ENCODE results near the gene DLGAP4. TPM values are rescaled to one million over a fixed set of nuclear protein-coding genes. Genes with fewer than 3 reads are reported as not detected.

The DLGAP4 gene
- total and polyA plus RNA-seq, 7 experiments from 2014 or later, result 15.0 to 40.2 (median 35.3) TPM

DNA sequence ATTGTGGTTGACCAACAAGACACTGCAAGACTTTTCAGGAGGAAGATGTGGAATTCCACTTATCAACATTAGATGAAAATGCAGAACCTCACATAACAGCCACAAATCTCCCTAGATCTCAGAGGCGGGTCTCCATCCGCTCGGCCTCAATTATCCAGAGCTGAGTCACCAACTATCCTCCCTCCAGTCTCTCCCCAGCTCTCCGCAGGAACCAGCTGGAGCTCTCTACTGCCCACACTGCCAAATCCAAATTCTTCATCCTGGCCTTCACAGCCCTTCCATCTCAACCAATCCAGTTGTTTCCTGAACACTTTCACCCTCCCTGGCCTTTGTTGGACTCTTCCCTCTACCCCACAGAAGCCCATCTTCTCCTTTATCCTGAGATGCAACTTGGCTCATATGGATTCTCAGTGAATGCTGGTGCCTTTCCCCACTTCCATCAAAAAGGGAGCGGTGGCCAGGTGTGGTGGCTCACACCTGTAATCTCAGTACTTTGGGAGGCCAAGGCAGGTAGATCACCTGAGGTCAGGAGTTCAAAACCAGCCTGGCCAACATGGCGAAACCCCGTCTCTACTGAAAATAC is 263.8 kb downstream of the DLGAP4 start:
- Histone ChIP-seq H3K4me3 (ENCODE audit: low read length) (no peak overlapping the region), H3K9me3 (ENCODE audit: control insufficient read depth in 2 of 3, low read length in 3 of 3) (no peaks in the 10 kb centered on the region), H3K36me3 (ENCODE audit: control insufficient read depth in 2 of 3, insufficient read depth in 3 of 3, low read length in 3 of 3) (peaks cover 0 to 6% (median 0%) of the 10 kb centered on the region in 3 experiments), H3K4me1 (ENCODE audit: control insufficient read depth in 2 of 2, insufficient read depth in 2 of 2, low read length in 2 of 2) (peaks cover 6 to 17% of the 10 kb centered on the region in 2 donors), H3K27ac (ENCODE audit: low read depth, low read length) (no peak overlapping the region), H3K27me3 (ENCODE audit: control insufficient read depth in 2 of 2, insufficient read depth in 2 of 2, low read length in 2 of 2) (no peaks in the 10 kb centered on the region)
- Mint-ChIP-seq H3K36me3 (peaks cover 0 to 5% (median under 1%) of the 10 kb centered on the region in 5 donors), H3K9me3 (peaks cover 0 to 6% (median 2%) of the 10 kb centered on the region in 11 donors), H3K27ac (peak overlapping the region; percentile 10 to 99 (median 72)), H3K4me3 (no peak overlapping the region), H3K4me1 (peaks cover 16 to 24% (median 22%) of the 10 kb centered on the region in 7 donors), H3K27me3 (no peaks in the 10 kb centered on the region)
- CTCF ChIA-PET, result no interaction called here
- DNase-seq (no peak), ATAC-seq (no peak)
- intact Hi-C loops (cut with micrococcal nuclease), result loop anchor here in 1 of 2 donors (10.0 kb wide), 1 partner anchor 1475 kb away; the partner anchor contains the start of gene TRPC4AP
- POLR2A ChIA-PET, result interaction anchor here (9.3 kb wide), 1 partner anchor 35 kb away, joined by 93 read pairs; the partner anchor contains the start of gene RAB5IF

DNA sequence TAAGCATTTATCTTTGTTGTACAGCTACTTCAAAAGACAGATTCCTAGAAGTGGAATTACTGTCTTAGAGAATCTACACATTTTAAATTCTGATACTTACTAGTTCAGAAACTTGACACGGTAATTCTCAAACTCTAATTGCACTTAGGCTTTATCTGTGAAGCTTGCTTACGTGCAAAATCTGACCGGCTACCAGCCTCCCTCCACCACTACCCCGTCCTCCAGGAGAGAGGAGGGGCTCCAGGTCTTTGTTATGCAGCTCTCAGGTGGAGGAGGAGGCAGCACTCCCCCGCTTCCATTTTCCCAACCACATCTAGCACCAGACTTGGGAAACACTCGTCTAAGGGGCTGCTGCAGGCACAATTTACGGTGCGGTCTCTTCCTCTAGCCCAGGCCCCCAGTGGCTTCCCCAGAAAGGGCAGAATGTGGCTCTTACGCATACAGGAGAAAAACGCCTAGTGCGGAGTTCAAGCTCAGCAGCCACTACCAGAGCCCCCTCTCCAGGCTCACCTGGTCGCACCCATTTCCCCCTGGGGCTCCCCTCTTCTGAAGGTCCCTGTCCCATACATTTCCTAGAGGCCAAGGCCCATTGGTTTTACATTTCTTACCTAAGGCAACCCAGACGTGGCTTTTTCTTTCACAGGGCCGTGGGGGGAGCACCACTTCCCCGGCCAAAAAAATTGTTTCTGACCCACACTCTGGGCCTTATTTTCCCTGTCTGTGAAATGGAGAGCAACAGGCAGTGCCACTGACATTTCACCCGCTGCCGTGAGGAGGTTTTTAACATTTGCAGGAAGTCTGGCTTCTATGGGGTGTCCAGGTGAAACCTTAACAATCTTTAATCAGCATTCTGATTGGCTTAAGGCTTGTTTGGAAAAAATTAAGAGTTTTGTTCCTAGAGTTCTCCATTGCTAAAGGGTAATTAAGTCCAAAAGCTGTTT is 265.7 kb downstream of the DLGAP4 start:
- ChIA-PET CTCF (interaction anchor here (0.6 to 1.0 kb wide), 5 partner anchors 12 to 33 kb away, joined by 3 to 5 read pairs (median 3); no protein-coding TSS in a partner anchor), POLR2A (interaction anchor here (0.6 to 9.3 kb wide), 10 partner anchors 14 to 828 kb away, joined by 3 to 123 read pairs (median 3); partner anchors contain the start of genes RAB5IF and SLA2)
- Histone ChIP-seq H3K9me3 (ENCODE audit: control insufficient read depth in 2 of 3, low read length in 3 of 3) (no peaks in the 10 kb centered on the region), H3K27me3 (ENCODE audit: control insufficient read depth in 2 of 2, insufficient read depth in 2 of 2, low read length in 2 of 2) (no peaks in the 10 kb centered on the region), H3K4me1 (ENCODE audit: control insufficient read depth in 2 of 2, insufficient read depth in 2 of 2, low read length in 2 of 2) (peaks cover 13 to 34% of the 10 kb centered on the region in 2 donors), H3K27ac (ENCODE audit: low read depth, low read length) (peak overlapping the region; percentile 100), H3K4me3 (ENCODE audit: low read length) (peak overlapping the region; percentile 52), H3K36me3 (ENCODE audit: control insufficient read depth in 2 of 3, insufficient read depth in 3 of 3, low read length in 3 of 3) (peaks cover 0 to 6% (median 0%) of the 10 kb centered on the region in 3 experiments)
- Mint-ChIP-seq H3K9me3 (peaks cover 0 to 6% (median 0%) of the 10 kb centered on the region in 11 donors), H3K36me3 (peaks cover 0 to 14% (median 0%) of the 10 kb centered on the region in 5 donors), H3K27ac (peak overlapping the region; percentile 96 to 100 (median 99)), H3K27me3 (no peaks in the 10 kb centered on the region), H3K4me3 (peak overlapping the region; percentile 79 to 96 (median 90)), H3K4me1 (peaks cover 27 to 42% (median 40%) of the 10 kb centered on the region in 7 donors)
- peak in 5 of 9 donors; percentile 8 to 31 (median 14) for DNase-seq
- ATAC-seq, result no peak
- intact Hi-C loops (cut with micrococcal nuclease), result loop anchor here (1.0 to 10.0 kb wide), 4 partner anchors 16 to 1477 kb away; partner anchors contain the start of genes AAR2 (in 1 of the 2) and TRPC4AP (in 1 of the 2)

DNA sequence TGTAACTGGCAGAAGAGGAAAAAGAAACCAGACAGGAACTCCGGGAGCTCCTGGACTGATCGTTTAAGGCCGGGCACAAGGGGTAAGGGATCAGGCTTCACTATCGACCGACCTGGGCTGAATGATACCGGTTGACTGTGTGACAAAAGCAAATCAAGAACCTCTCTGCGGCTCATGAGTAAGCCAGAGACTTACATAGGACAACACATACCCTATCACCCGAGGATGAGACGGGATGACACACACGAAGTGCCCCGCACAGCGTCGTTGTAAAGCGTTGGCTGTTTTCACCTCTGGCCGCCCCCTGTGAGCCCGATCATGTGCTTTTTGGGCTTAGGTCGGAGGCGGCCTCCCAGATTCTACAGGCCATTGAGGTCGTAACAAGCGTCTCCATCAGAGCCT is 266.6 kb downstream of the DLGAP4 start:
- ATAC-seq, result peak; percentile 65
- DNase-seq, result peak in 7 of 9 donors; percentile 61 to 82 (median 72)
- H3K9me3 ChIP-seq (ENCODE audit: control insufficient read depth in 2 of 3, low read length in 3 of 3), result no peaks in the 10 kb centered on the region
- H3K36me3 ChIP-seq (ENCODE audit: control insufficient read depth in 2 of 3, insufficient read depth in 3 of 3, low read length in 3 of 3), result peaks cover 0 to 6% (median 0%) of the 10 kb centered on the region in 3 experiments
- peaks cover 13 to 34% of the 10 kb centered on the region in 2 donors for H3K4me1 ChIP-seq (ENCODE audit: control insufficient read depth in 2 of 2, insufficient read depth in 2 of 2, low read length in 2 of 2)
- H3K27ac Mint-ChIP-seq, result peak overlapping the region; percentile 96 to 100 (median 99)
- ChIA-PET CTCF (interaction anchor here (0.7 to 1.0 kb wide), 3 partner anchors 15 to 32 kb away, joined by 3 to 5 read pairs (median 4); no protein-coding TSS in a partner anchor), POLR2A (interaction anchor here (0.7 to 9.3 kb wide), 9 partner anchors 10 to 198 kb away, joined by 3 to 123 read pairs (median 6); partner anchors contain the start of gene RAB5IF)
- no peaks in the 10 kb centered on the region for H3K27me3 ChIP-seq (ENCODE audit: control insufficient read depth in 2 of 2, insufficient read depth in 2 of 2, low read length in 2 of 2)
- H3K9me3 Mint-ChIP-seq, result peaks cover 0 to 6% (median 0%) of the 10 kb centered on the region in 11 donors
- H3K4me3 Mint-ChIP-seq, result peak overlapping the region; percentile 79 to 96 (median 90)
- H3K27me3 Mint-ChIP-seq, result no peaks in the 10 kb centered on the region
- peaks cover 27 to 44% (median 40%) of the 10 kb centered on the region in 7 donors for H3K4me1 Mint-ChIP-seq
- H3K4me3 ChIP-seq (ENCODE audit: low read length), result peak overlapping the region; percentile 52
- H3K36me3 Mint-ChIP-seq, result peaks cover 0 to 14% (median 0%) of the 10 kb centered on the region in 5 donors
- intact Hi-C loops (cut with micrococcal nuclease), result loop anchor here (1.0 to 10.0 kb wide), 10 partner anchors 16 to 1478 kb away; partner anchors contain the start of genes RAB5IF (in 2 of the 2), AAR2 (in 1 of the 2), SLA2 (in 1 of the 2) and TRPC4AP (in 1 of the 2)
- peak overlapping the region; percentile 100 for H3K27ac ChIP-seq (ENCODE audit: low read depth, low read length)

DNA sequence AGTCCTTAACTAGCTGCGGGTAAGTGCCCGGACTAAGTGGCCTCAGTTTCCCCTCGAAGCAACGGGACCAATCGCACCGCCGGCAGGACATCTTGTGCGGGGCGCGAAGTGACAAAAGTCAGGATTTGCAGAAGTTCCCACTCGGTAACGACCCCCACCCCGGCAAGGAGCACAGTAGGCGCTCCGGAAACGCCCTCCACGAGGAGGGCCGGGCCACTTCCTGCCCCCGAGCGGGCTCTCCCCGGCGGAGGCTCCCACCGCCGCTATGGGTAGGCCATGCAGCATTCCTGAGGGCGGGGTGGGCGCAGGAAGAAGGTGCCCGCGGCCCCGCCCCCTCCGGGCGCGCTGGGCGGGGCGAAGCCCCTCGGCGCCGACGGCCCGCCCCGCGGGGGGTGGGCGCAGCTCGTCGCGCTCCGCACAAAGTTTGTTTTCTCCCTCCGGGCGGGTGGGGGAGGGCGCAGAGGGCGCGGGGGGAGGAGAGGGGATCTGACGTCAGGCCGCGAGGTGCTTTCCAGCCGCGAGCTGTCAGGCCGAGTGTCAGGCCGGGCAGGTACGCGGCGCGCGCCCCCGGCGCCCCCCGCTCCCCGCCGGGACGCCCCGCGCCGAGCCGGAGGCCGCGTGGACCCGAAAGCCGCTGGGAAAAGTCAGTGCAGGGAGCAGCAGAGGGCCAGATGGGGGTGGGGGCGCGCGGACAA is 267.1 kb downstream of the DLGAP4 start, which contains the start of gene TGIF2:
TSS of gene TGIF2 (plus strand) at position 495 of the 695 bp plus-strand sequence. CDS start 5,178 bp downstream, outside the sequence.
- peaks cover 0 to 6% (median 0%) of the 10 kb centered on the region in 11 donors for H3K9me3 Mint-ChIP-seq
- intact Hi-C loops (cut with micrococcal nuclease), result loop anchor here (1.0 to 10.0 kb wide), 9 partner anchors 17 to 1478 kb away; partner anchors contain the start of genes RAB5IF (in 2 of the 2), SLA2 (in 1 of the 2) and TRPC4AP (in 1 of the 2)
- CTCF ChIA-PET, result interaction anchor here (0.7 to 1.0 kb wide), 2 partner anchors 24 to 32 kb away, joined by 3 to 4 read pairs; no protein-coding TSS in a partner anchor
- Histone ChIP-seq H3K36me3 (ENCODE audit: control insufficient read depth in 2 of 3, insufficient read depth in 3 of 3, low read length in 3 of 3) (peaks cover 0 to 6% (median 0%) of the 10 kb centered on the region in 3 experiments), H3K4me1 (ENCODE audit: control insufficient read depth in 2 of 2, insufficient read depth in 2 of 2, low read length in 2 of 2) (peaks cover 13 to 34% of the 10 kb centered on the region in 2 donors), H3K4me3 (ENCODE audit: low read length) (peak within 1 kb of the TSS; percentile 70), H3K27ac (ENCODE audit: low read depth, low read length) (peak within 1 kb of the TSS; percentile 100), H3K9me3 (ENCODE audit: control insufficient read depth in 2 of 3, low read length in 3 of 3) (no peaks in the 10 kb centered on the region), H3K27me3 (ENCODE audit: control insufficient read depth in 2 of 2, insufficient read depth in 2 of 2, low read length in 2 of 2) (no peaks in the 10 kb centered on the region)
- H3K27ac Mint-ChIP-seq, result peak within 1 kb of the TSS; percentile 96 to 100 (median 99)
- peaks cover 27 to 49% (median 40%) of the 10 kb centered on the region in 7 donors for H3K4me1 Mint-ChIP-seq
- POLR2A ChIA-PET, result interaction anchor here (0.6 to 9.3 kb wide), 9 partner anchors 10 to 402 kb away, joined by 3 to 123 read pairs (median 7); partner anchors contain the start of gene RAB5IF
- peak within 1 kb of the TSS; percentile 88 to 97 (median 92) for H3K4me3 Mint-ChIP-seq
- DNase-seq, result peak; percentile 86 to 93 (median 91)
- H3K27me3 Mint-ChIP-seq, result no peaks in the 10 kb centered on the region
- H3K36me3 Mint-ChIP-seq, result peaks cover 0 to 14% (median 0%) of the 10 kb centered on the region in 5 donors
- peak; percentile 84 for ATAC-seq

DNA sequence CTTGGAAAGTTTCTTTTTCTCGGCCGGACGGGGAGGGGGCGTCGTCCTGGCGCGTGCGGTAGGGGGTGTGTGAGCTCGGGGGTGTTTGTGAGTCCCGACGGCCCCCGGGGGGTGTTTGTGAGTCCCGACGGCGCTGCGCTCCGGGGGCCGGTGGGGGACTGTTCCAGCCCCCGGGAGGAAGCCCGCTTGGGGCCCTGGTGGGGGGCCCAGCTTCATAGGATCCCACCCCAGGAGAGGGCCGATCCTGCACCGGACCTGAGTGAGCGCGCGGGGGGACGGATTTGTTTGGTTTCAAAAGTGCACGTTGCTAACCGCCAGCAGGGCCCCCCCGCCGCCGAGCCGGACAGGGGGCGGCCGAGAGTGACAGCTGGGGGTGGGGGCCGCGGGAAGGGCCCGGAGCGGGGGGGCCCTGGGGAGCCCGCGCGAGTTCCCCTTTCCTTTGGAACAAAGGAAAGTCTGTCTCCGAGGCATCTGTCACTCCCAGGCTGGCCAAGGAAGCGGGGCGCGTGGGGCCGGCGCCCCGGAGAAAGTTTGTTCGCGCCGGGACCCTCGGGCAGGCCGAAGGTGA is 267.7 kb downstream of the DLGAP4 start:
- peak overlapping the region; percentile 70 for H3K4me3 ChIP-seq (ENCODE audit: low read length)
- peaks cover 27 to 50% (median 40%) of the 10 kb centered on the region in 7 donors for H3K4me1 Mint-ChIP-seq
- H3K4me1 ChIP-seq (ENCODE audit: control insufficient read depth in 2 of 2, insufficient read depth in 2 of 2, low read length in 2 of 2), result peaks cover 13 to 34% of the 10 kb centered on the region in 2 donors
- peaks cover 0 to 10% (median 0%) of the 10 kb centered on the region in 3 experiments for H3K36me3 ChIP-seq (ENCODE audit: control insufficient read depth in 2 of 3, insufficient read depth in 3 of 3, low read length in 3 of 3)
- peak overlapping the region in 6 of 9 donors; percentile 49 to 99 (median 84) for H3K27ac Mint-ChIP-seq
- ChIA-PET POLR2A (interaction anchor here (1.0 to 9.3 kb wide), 6 partner anchors 9 to 82 kb away, joined by 3 to 123 read pairs (median 10); partner anchors contain the start of gene RAB5IF), CTCF (interaction anchor here (1.0 to 3.2 kb wide), 2 partner anchors 20 to 31 kb away, joined by 3 to 24 read pairs; partner anchors contain the start of gene RAB5IF)
- intact Hi-C loops (cut with micrococcal nuclease), result loop anchor here (1.0 to 10.0 kb wide), 11 partner anchors 8 to 1479 kb away; partner anchors contain the start of genes RAB5IF (in 2 of the 2), SLA2 (in 1 of the 2) and TRPC4AP (in 1 of the 2)
- H3K36me3 Mint-ChIP-seq, result peaks cover 0 to 16% (median 0%) of the 10 kb centered on the region in 5 donors
- no peaks in the 10 kb centered on the region for H3K27me3 ChIP-seq (ENCODE audit: control insufficient read depth in 2 of 2, insufficient read depth in 2 of 2, low read length in 2 of 2)
- DNase-seq (peak in 6 of 9 donors; percentile 28 to 55 (median 40)), ATAC-seq (peak; percentile 3)
- peak overlapping the region; percentile 48 to 97 (median 90) for H3K4me3 Mint-ChIP-seq
- peaks cover 0 to 6% (median 0%) of the 10 kb centered on the region in 11 donors for H3K9me3 Mint-ChIP-seq
- no peaks in the 10 kb centered on the region for H3K27me3 Mint-ChIP-seq
- H3K27ac ChIP-seq (ENCODE audit: low read depth, low read length), result peak overlapping the region; percentile 100
- H3K9me3 ChIP-seq (ENCODE audit: control insufficient read depth in 2 of 3, low read length in 3 of 3), result no peaks in the 10 kb centered on the region

Measured in naive thymus-derived CD4-positive, alpha-beta T cell (primary cell).